Neural progenitor cell (in vitro differentiated cells): Measurements from ENCODE around the gene RUNX1. TPM values are rescaled to one million over a fixed set of nuclear protein-coding genes. Genes with fewer than 3 reads are reported as not detected.

Experiments used
- DNase-seq: peaks from one replicate; pipeline ENCODE4 v3.0.0-alpha.2; 2016; ENCODE audit warnings: low spot score
- H2AFZ ChIP-seq: fragments of 200-600 bp; sonication (generic); replicated peaks from 2 replicates; pipeline ENCODE4 v1.6.1; 2016; ENCODE audit warnings: antibody characterized with exemption
- H3F3A ChIP-seq: fragments of 200-600 bp; sonication (generic); 2 replicates; pipeline ENCODE4 v1.6.1; 2016; ENCODE audit warnings: antibody characterized with exemption, low read depth
- H3K27ac ChIP-seq: fragments of 200-600 bp; sonication (generic); 2 replicates; pipeline ENCODE4 v1.5.1; 2016; ENCODE audit warnings: mild to moderate bottlenecking
- H3K27me3 ChIP-seq: fragments of 200-600 bp; sonication (generic); 2 replicates; pipeline ENCODE4 v1.6.1; 2016; ENCODE audit warnings: mild to moderate bottlenecking, moderate library complexity
- H3K36me3 ChIP-seq: fragments of 200-600 bp; sonication (generic); 2 replicates; pipeline ENCODE4 v1.5.1; 2016
- H3K4me1 ChIP-seq: fragments of 200-600 bp; sonication (generic); 2 replicates; pipeline ENCODE4 v1.6.1; 2016; ENCODE audit warnings: mixed run types
- H3K4me2 ChIP-seq: fragments of 200-600 bp; sonication (generic); 2 replicates; pipeline ENCODE4 v1.6.1; 2016
- H3K4me3 ChIP-seq: fragments of 200-600 bp; sonication (generic); 2 replicates; pipeline ENCODE4 v1.5.1; 2016
- H3K79me2 ChIP-seq: fragments of 200-600 bp; sonication (generic); 2 replicates; pipeline ENCODE4 v1.6.1; 2016; ENCODE audit warnings: low read depth
- H3K9ac ChIP-seq: fragments of 200-600 bp; sonication (generic); 2 replicates; pipeline ENCODE4 v1.6.1; 2016
- H3K9me3 ChIP-seq: fragments of 200-600 bp; sonication (generic); 2 replicates; pipeline ENCODE4 v1.5.1; 2016; ENCODE audit warnings: low read depth
- H4K20me1 ChIP-seq: fragments of 200-600 bp; sonication (generic); 2 replicates; pipeline ENCODE4 v1.6.1; 2016; ENCODE audit warnings: low read depth
- H3K27ac Mint-ChIP-seq: 3 replicates; pipeline ENCODE4 v1.8.0; 2021; ENCODE audit warnings: mixed read lengths
- H3K27me3 Mint-ChIP-seq: 2 replicates; pipeline ENCODE4 v1.8.0; 2022; ENCODE audit warnings: low read depth, mild to moderate bottlenecking, inconsistent platforms, moderate library complexity, mixed read lengths; ENCODE audit not compliant: insufficient read depth
- H3K36me3 Mint-ChIP-seq: 3 replicates; pipeline ENCODE4 v1.8.0; 2021; ENCODE audit warnings: mixed read lengths
- H3K4me1 Mint-ChIP-seq: 3 replicates; pipeline ENCODE4 v1.8.0; 2021; ENCODE audit warnings: mixed read lengths
- H3K4me3 Mint-ChIP-seq: 3 replicates; pipeline ENCODE4 v1.8.0; 2021; ENCODE audit warnings: mild to moderate bottlenecking, moderate library complexity, mixed read lengths
- H3K9me3 Mint-ChIP-seq: 3 replicates; pipeline ENCODE4 v1.8.0; 2020; ENCODE audit warnings: mixed read lengths
- EZH2 ChIP-seq: fragments of 200-600 bp; sonication (generic); IDR thresholded peaks from 2 replicates; pipeline ENCODE4 v1.6.1; 2017; ENCODE audit warnings: antibody characterized with exemption, mild to moderate bottlenecking, moderate library complexity
- EZH2phosphoT487 ChIP-seq: fragments of 200-600 bp; sonication (generic); IDR thresholded peaks from 2 replicates; pipeline ENCODE4 v1.6.1; 2017; ENCODE audit warnings: antibody characterized with exemption
- total RNA-seq: library from RNA; depleted of rRNA; stranded (reverse); fragments of >200 nt; gene quantifications from 2 replicates; pipeline ENCODE4 v1.2.3, GENCODE V29; 2015; ENCODE audit warnings: low replicate concordance
- TF ChIP-seq, protein P1 (sequence below): fragments of 200-600 bp; sonication (generic); IDR thresholded peaks from 2 replicates; pipeline ENCODE4 v1.5.1; 2017; ENCODE audit warnings: antibody characterized with exemption, mild to moderate bottlenecking

RUNX1 gene
- total RNA-seq, 1 donor from 2014 or later, result 0.09 TPM

DNA sequence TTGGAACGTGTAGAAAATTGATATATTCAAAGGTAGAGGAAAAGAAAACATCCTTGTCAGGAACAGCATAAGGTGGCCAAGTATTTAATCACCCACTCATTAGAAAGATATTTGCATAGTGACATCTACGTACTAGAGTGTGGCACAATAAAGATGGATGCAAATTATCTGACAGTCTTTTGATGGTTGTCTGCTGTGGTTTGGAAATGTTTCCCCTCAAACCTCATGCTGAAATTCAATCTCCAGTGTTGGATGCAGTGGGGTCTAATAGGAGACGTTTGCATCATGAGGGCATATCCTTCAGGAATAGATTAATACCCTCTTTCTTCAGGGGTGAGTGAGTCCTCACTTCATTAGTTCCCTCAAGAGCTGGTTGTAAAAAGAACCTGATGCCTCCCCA lies 34.1 kb upstream of the RUNX1 start:
- H4K20me1 ChIP-seq, result no peaks in the 10 kb centered on the region
- H3K9me3 Mint-ChIP-seq, result peaks cover 6% of the 10 kb centered on the region
- H3K4me2 ChIP-seq, result no peak overlapping the region
- H2AFZ ChIP-seq, result no peak overlapping the region
- H3K36me3 Mint-ChIP-seq, result no peaks in the 10 kb centered on the region
- no peak overlapping the region for H3K27ac Mint-ChIP-seq
- no peaks in the 10 kb centered on the region for H3K4me1 ChIP-seq
- H3K4me3 Mint-ChIP-seq, result no peak overlapping the region
- TF ChIP-seq EZH2phosphoT487 (no peak), EZH2 (no peak)
- TF ChIP-seq, protein P1, sequence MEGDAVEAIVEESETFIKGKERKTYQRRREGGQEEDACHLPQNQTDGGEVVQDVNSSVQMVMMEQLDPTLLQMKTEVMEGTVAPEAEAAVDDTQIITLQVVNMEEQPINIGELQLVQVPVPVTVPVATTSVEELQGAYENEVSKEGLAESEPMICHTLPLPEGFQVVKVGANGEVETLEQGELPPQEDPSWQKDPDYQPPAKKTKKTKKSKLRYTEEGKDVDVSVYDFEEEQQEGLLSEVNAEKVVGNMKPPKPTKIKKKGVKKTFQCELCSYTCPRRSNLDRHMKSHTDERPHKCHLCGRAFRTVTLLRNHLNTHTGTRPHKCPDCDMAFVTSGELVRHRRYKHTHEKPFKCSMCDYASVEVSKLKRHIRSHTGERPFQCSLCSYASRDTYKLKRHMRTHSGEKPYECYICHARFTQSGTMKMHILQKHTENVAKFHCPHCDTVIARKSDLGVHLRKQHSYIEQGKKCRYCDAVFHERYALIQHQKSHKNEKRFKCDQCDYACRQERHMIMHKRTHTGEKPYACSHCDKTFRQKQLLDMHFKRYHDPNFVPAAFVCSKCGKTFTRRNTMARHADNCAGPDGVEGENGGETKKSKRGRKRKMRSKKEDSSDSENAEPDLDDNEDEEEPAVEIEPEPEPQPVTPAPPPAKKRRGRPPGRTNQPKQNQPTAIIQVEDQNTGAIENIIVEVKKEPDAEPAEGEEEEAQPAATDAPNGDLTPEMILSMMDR, result no peak
- H3K4me3 ChIP-seq, result no peak overlapping the region
- H3K27me3 Mint-ChIP-seq, result no peaks in the 10 kb centered on the region
- no peaks in the 10 kb centered on the region for H3F3A ChIP-seq
- no peaks in the 10 kb centered on the region for H3K36me3 ChIP-seq
- H3K79me2 ChIP-seq, result no peaks in the 10 kb centered on the region
- H3K4me1 Mint-ChIP-seq, result peaks cover 4% of the 10 kb centered on the region
- H3K9me3 ChIP-seq, result no peaks in the 10 kb centered on the region
- DNase-seq, result no peak
- no peak overlapping the region for H3K9ac ChIP-seq
- H3K27me3 ChIP-seq, result no peaks in the 10 kb centered on the region
- no peak overlapping the region for H3K27ac ChIP-seq

DNA sequence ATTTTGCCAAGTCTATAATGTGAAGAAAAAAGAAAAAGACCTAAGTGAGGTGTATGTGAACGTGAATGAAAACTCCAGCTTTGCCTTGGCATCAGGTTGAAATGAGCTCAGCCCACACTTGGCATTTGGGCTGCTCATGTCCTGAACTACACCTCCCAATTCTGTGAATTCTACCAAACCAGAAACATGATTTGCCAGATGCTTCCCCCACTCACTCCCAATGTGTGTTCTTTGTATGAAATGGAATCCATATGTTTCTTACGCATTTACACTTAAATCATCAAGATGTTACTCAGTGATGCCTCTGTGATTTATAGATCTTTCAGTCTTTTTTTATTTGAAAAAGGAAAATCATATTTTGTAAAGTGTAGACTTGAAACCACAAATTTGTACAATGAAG lies 32.8 kb upstream of the RUNX1 start:
- H3K9ac ChIP-seq, result no peak overlapping the region
- no peak overlapping the region for H3K4me2 ChIP-seq
- Mint-ChIP-seq H3K9me3 (peaks cover 6% of the 10 kb centered on the region), H3K36me3 (no peaks in the 10 kb centered on the region), H3K4me3 (no peak overlapping the region), H3K27me3 (no peaks in the 10 kb centered on the region), H3K27ac (no peak overlapping the region), H3K4me1 (peaks cover 4% of the 10 kb centered on the region)
- H2AFZ ChIP-seq, result no peak overlapping the region
- no peak overlapping the region for H3K4me3 ChIP-seq
- no peaks in the 10 kb centered on the region for H4K20me1 ChIP-seq
- TF ChIP-seq EZH2, result no peak
- TF ChIP-seq EZH2phosphoT487, result no peak
- TF ChIP-seq, protein P1, result no peak
- no peaks in the 10 kb centered on the region for H3K27me3 ChIP-seq
- no peaks in the 10 kb centered on the region for H3K9me3 ChIP-seq
- no peak overlapping the region for H3K27ac ChIP-seq
- H3K36me3 ChIP-seq, result no peaks in the 10 kb centered on the region
- H3K79me2 ChIP-seq, result no peaks in the 10 kb centered on the region
- H3F3A ChIP-seq, result no peaks in the 10 kb centered on the region
- no peak for DNase-seq
- H3K4me1 ChIP-seq, result no peaks in the 10 kb centered on the region

DNA sequence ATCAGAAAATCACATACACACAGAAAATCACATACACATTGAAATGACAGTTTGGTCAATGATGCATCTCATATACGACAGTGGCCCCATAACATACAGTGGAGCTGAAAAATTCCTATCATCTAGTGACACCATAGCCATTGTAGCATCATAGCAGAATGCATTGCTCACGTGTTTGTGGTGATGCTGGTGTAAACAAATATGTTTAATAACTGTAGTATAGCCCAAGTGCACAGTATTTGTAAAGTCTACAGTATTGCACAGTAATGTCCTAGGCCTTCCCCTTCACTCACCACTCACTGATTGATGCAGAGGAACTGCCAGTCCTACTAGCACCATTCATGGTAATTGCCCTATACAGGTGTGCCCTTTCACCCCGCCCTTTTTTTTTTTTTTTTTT lies 30.1 kb upstream of the RUNX1 start:
- DNase-seq, result no peak
- Histone ChIP-seq H3K4me3 (no peak overlapping the region), H4K20me1 (no peaks in the 10 kb centered on the region), H2AFZ (no peak overlapping the region), H3K27me3 (no peaks in the 10 kb centered on the region), H3K4me2 (no peak overlapping the region), H3K9me3 (no peaks in the 10 kb centered on the region), H3K79me2 (no peaks in the 10 kb centered on the region), H3K4me1 (no peaks in the 10 kb centered on the region), H3K36me3 (no peaks in the 10 kb centered on the region), H3K9ac (no peak overlapping the region), H3F3A (no peaks in the 10 kb centered on the region), H3K27ac (no peak overlapping the region)
- Mint-ChIP-seq H3K9me3 (peaks cover 6% of the 10 kb centered on the region), H3K27ac (no peak overlapping the region), H3K27me3 (no peaks in the 10 kb centered on the region), H3K4me3 (no peak overlapping the region), H3K36me3 (no peaks in the 10 kb centered on the region), H3K4me1 (no peaks in the 10 kb centered on the region)
- TF ChIP-seq, protein P1, result no peak
- TF ChIP-seq EZH2phosphoT487 (no peak), EZH2 (no peak)

DNA sequence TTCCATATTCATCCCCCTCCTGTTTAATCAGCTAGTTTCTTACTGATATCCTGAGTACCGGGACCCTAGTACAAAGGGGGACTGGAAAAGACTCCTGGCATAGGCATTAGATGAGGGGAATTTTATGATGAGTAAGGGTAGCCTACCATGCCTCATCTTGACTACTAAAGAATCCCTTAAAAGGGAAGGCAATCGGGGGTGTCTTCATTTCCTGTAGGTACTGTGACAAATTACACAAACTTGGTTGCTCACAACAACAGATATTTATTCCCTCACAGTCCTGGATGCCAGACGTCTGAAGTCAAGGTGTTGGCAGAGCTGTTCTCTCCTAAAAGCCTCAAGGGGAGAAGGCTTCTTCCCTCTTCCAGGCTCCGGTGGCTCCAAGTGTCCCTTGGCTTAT lies 28.9 kb upstream of the RUNX1 start:
- no peaks in the 10 kb centered on the region for H3K9me3 ChIP-seq
- H3K36me3 Mint-ChIP-seq, result no peaks in the 10 kb centered on the region
- no peak overlapping the region for H2AFZ ChIP-seq
- no peaks in the 10 kb centered on the region for H3K79me2 ChIP-seq
- no peaks in the 10 kb centered on the region for H3K36me3 ChIP-seq
- no peak overlapping the region for H3K9ac ChIP-seq
- no peaks in the 10 kb centered on the region for H3K4me1 Mint-ChIP-seq
- DNase-seq, result no peak
- H3K4me3 ChIP-seq, result no peak overlapping the region
- no peaks in the 10 kb centered on the region for H3K4me1 ChIP-seq
- no peaks in the 10 kb centered on the region for H3K27me3 ChIP-seq
- no peak overlapping the region for H3K27ac Mint-ChIP-seq
- no peak for TF ChIP-seq EZH2phosphoT487
- no peak for TF ChIP-seq EZH2
- TF ChIP-seq, protein P1, result no peak
- H3K4me3 Mint-ChIP-seq, result no peak overlapping the region
- peaks cover 3% of the 10 kb centered on the region for H3K9me3 Mint-ChIP-seq
- H3K27ac ChIP-seq, result no peak overlapping the region
- no peak overlapping the region for H3K4me2 ChIP-seq
- H4K20me1 ChIP-seq, result no peaks in the 10 kb centered on the region
- no peaks in the 10 kb centered on the region for H3K27me3 Mint-ChIP-seq
- no peaks in the 10 kb centered on the region for H3F3A ChIP-seq
